ENCODE measurements around the gene CRTAC1.
"Not testable (repeated sequence)": the region's sequence is repeated elsewhere in the genome, so short reads cannot be mapped to it uniquely, and the experiment has no call there.

The CRTAC1 gene

GRCh38 chr10:97863808-97864207 is 166.6 kb downstream of the CRTAC1 start:
- no peak for DNase-seq

- no peak for DNase-seq
Measured at GRCh38 chr10:97861924-97862323, 168.5 kb downstream of the CRTAC1 start.

GRCh38 chr10:97861097-97861750 is 169.2 kb downstream of the CRTAC1 start:
- peak; percentile 38 for DNase-seq

- peak; percentile 87 for DNase-seq
Measured at GRCh38 chr10:97858001-97858439, 172.4 kb downstream of the CRTAC1 start.

GRCh38 chr10:97854743-97855142 is 175.7 kb downstream of the CRTAC1 start:
- DNase-seq: no peak

- DNase-seq: no peak
Measured at GRCh38 chr10:97852840-97853405, 177.5 kb downstream of the CRTAC1 start.

- no peak for DNase-seq
Measured at GRCh38 chr10:97852277-97852676, 178.1 kb downstream of the CRTAC1 start.

- peak; percentile 36 for DNase-seq
Measured at GRCh38 chr10:97851341-97852001, 178.9 kb downstream of the CRTAC1 start.

- peak; percentile 15 for DNase-seq
Measured at GRCh38 chr10:97850446-97850845, 180.0 kb downstream of the CRTAC1 start.

- peak; percentile 50 for DNase-seq
Measured at GRCh38 chr10:97849687-97850402, 180.6 kb downstream of the CRTAC1 start, which contains the start of gene GOLGA7B. Gene GOLGA7B (plus strand): TSS chr10:97849843. CDS start chr10:97850304, 461 bp downstream.

- peak; percentile 28 for DNase-seq
Measured at GRCh38 chr10:97849103-97849686, 181.2 kb downstream of the CRTAC1 start.

DNA sequence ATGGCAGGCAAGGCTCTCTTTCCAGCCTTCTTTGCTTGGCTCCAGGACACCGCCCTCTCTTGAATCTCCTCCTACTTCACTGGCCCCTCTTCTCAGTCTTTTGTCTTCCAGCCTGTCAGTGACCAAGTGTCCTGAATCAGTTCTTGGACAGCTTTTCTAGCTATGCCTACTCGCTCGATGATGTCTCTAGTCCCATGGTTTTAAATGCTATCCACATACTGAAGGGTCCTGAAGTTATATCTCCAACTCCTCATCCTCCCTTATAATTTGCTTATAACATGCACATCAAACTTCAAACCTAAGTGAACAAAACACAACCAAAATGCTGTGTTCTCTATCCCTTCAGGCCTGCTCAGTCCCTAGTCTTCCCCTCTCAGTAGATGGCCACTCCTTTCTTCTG is 185.7 kb downstream of the CRTAC1 start:
- DNase-seq: no peak

GRCh38 chr10:97843972-97844371 is 186.4 kb downstream of the CRTAC1 start:
- DNase-seq: not testable (repeated sequence)

- no peak for DNase-seq
Measured at GRCh38 chr10:97843281-97843671, 187.1 kb downstream of the CRTAC1 start.

GRCh38 chr10:97842656-97843280 is 187.7 kb downstream of the CRTAC1 start:
- DNase-seq: no peak

DNA sequence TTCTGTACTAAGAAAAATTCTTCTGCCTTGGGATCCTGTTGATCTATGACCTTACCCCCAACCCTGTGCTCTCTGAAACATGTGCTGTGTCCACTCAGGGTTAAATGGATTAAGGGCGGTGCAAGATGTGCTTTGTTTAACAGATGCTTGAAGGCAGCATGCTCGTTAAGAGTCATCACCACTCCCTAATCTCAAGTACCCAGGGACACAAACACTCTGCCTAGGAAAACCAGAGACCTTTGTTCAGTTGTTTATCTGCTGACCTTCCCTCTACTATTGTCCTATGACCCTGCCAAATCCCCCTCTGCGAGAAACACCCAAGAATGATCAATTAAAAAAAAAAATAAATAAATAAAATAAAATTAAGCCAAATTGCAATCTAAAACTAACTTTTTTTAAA is 188.3 kb downstream of the CRTAC1 start:
- DNase-seq: not testable (repeated sequence)

DNA sequence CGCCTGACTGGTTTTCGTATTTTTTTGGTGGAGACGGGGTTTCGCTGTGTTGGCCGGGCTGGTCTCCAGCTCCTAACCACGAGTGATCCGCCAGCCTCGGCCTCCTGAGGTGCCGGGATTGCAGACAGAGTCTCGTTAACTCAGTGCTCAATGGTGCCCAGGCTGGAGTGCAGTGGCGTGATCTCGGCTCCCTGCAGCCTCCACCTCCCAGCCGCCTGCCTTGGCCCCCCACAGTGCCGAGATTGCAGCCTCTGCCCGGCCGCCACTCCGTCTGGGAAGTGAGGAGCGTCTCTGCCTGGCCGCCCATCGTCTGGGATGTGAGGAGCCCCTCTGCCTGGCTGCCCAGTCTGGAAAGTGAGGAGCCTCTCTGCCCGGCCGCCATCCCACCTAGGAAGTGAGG is 189.3 kb downstream of the CRTAC1 start:
- DNase-seq: not testable (repeated sequence)

DNA sequence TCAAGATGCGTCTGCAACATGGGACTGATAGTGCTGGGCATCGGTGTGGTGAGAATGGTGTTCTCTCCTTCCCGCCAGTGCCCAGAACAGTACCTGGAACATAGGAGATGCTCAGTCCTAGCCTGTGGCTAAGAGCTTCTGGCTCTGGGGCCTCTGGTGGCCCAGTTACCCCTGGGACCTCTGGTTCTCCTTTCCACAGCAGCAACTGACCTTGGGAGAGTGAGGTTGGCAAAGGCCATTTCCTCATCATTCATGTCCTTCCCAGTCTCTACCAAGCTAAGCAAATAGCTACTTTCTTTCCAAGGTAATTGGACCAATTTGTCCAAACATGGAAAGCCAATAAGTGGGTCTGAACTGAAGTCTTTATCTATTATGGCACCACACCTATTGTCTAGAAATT is 192.3 kb downstream of the CRTAC1 start:
- no peak for DNase-seq

GRCh38 chr10:97836446-97836845 is 194.0 kb downstream of the CRTAC1 start:
- DNase-seq: no peak

DNA sequence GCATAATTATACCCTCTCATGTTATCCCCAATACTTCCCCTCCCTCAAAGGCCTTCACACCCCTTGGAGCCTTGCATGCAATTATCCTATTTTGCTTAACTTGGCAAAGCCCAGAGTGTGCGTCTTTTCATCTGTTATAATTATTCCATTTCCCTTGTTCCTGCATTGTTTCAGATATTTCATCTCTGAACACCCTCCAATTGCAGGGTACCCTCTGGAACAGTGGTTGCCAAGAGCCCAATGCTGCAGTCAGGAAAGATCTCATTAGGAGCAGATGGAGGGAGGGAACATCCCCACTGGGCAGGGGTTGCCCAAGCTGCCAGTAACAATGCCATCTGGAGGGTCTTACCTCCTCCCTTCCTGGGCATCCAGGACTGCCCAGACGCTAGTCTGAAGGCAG is 199.2 kb downstream of the CRTAC1 start:
- DNase-seq: no peak

GRCh38 chr10:97830064-97830463 is 200.4 kb downstream of the CRTAC1 start:
- no peak for DNase-seq

- no peak for DNase-seq
Measured at GRCh38 chr10:97828721-97829120, 201.7 kb downstream of the CRTAC1 start.
